Sigmoid colon (tissue), 4 donors: Measurements from ENCODE around the gene ANO4.

ENCODE experiments used
- POLR2A ChIP-seq, 2 donors: fragments of 450-650 bp; IDR thresholded peaks; one replicate each; pipeline ENCODE4 v1.6.1; 2016; ENCODE audit warnings: antibody characterized with exemption in 2 of 2, mild to moderate bottlenecking in 2 of 2, moderate library complexity in 2 of 2
- POLR2AphosphoS5 ChIP-seq, 4 donors: sonication (generic); formaldehyde crosslinking; IDR thresholded peaks; one replicate each; pipeline ENCODE4 v1.6.1; 2017; ENCODE audit warnings: antibody characterized with exemption in 4 of 4
- TF ChIP-seq, protein P1 (sequence below), 4 experiments: fragments of 450-650 bp in 3 of 4; fragments of 200-600 bp in 1 of 4; IDR thresholded peaks; one replicate each; pipeline ENCODE4 v1.5.1; 2016 to 2019; ENCODE audit warnings: antibody characterized with exemption in 4 of 4, mild to moderate bottlenecking in 3 of 4, moderate library complexity in 2 of 4

DNA sequence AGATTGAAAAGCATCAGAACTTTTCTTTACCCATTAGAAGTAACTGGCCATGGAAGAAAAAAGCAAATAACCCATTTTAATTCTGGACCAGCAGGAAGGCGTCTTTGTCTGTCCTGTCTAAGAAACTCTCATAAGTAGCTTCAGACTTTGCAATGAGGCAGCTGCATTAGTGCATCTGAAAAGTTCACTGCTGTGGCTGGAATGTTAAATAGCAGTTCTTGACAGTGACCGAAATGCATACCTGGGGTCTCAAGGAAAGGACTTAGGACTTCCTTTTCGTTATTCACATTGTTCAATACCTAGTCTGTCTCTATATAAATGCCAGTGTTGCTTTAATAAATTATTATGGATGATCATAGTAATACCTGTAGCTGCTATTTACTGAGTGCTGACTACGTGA is 125.9 kb downstream of the ANO4 start:
- TF ChIP-seq POLR2AphosphoS5 (IDR thresholded peaks at IDR 0.05) (no peak), POLR2A (IDR thresholded peaks at IDR 0.05) (no peak)
- TF ChIP-seq, protein P1, sequence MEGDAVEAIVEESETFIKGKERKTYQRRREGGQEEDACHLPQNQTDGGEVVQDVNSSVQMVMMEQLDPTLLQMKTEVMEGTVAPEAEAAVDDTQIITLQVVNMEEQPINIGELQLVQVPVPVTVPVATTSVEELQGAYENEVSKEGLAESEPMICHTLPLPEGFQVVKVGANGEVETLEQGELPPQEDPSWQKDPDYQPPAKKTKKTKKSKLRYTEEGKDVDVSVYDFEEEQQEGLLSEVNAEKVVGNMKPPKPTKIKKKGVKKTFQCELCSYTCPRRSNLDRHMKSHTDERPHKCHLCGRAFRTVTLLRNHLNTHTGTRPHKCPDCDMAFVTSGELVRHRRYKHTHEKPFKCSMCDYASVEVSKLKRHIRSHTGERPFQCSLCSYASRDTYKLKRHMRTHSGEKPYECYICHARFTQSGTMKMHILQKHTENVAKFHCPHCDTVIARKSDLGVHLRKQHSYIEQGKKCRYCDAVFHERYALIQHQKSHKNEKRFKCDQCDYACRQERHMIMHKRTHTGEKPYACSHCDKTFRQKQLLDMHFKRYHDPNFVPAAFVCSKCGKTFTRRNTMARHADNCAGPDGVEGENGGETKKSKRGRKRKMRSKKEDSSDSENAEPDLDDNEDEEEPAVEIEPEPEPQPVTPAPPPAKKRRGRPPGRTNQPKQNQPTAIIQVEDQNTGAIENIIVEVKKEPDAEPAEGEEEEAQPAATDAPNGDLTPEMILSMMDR (IDR thresholded peaks at IDR 0.05) = no peak
